HUES64 (cell line): Measurements from ENCODE around the gene DSG1.

Experiments used
- H3K27ac ChIP-seq: 2 replicates; pipeline ENCODE4 v1.7.0; 2013; ENCODE audit warnings: low read depth, low read length, inconsistent platforms
- H3K27me3 ChIP-seq: 2 replicates; pipeline ENCODE4 v1.6.1; 2013; ENCODE audit warnings: mild to moderate bottlenecking, low read length; ENCODE audit not compliant: insufficient read depth
- H3K36me3 ChIP-seq: 2 replicates; pipeline ENCODE4 v1.6.1; 2013; ENCODE audit warnings: mild to moderate bottlenecking, low read length; ENCODE audit not compliant: insufficient read depth
- H3K4me1 ChIP-seq: 2 replicates; pipeline ENCODE4 v1.6.1; 2013; ENCODE audit warnings: mild to moderate bottlenecking, low read length, moderate library complexity; ENCODE audit not compliant: insufficient read depth
- H3K4me3 ChIP-seq: 2 replicates; pipeline ENCODE4 v1.5.1; 2013; ENCODE audit warnings: mild to moderate bottlenecking, low read length, moderate library complexity
- H3K9ac ChIP-seq: 2 replicates; pipeline ENCODE4 v1.6.1; 2013; ENCODE audit warnings: mild to moderate bottlenecking, low read depth, low read length
- H3K9me3 ChIP-seq: 2 replicates; pipeline ENCODE4 v1.6.1; 2013; ENCODE audit warnings: low read depth, low read length; ENCODE audit not compliant: insufficient read depth
- WGBS: fragments of 150-250, 120-280 bp; methylation state at CpG from one replicate; pipeline ENCODE4 v1.1.7; 2013; ENCODE audit warnings: missing lambda C conversion rate; 5-methylcytosine and 5-hydroxymethylcytosine counted together

DSG1 gene

DNA sequence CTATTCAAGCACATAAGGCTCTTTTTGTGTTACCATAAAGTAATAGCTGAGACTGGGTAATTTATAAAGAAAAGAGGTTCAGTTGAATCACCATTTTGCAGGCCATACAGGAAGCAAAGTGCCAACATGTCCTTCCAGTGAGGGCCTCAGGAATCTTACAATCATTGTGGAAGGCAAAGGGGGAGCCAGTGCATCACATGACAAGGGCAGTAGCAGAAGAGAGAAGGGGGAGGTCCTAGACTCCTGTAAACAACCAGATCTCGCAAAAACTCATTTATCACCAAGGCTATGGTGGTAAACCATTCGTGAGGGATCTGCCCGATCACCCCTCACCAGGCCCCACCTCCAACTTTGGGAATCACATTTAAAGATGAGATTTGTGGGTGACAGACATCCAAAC lies 75.3 kb downstream of the DSG1 start:
- WGBS: 100% methylated on average over 3 of the region's 3 CpGs
- H3K27me3 ChIP-seq: no peaks in the 10 kb centered on the region

DNA sequence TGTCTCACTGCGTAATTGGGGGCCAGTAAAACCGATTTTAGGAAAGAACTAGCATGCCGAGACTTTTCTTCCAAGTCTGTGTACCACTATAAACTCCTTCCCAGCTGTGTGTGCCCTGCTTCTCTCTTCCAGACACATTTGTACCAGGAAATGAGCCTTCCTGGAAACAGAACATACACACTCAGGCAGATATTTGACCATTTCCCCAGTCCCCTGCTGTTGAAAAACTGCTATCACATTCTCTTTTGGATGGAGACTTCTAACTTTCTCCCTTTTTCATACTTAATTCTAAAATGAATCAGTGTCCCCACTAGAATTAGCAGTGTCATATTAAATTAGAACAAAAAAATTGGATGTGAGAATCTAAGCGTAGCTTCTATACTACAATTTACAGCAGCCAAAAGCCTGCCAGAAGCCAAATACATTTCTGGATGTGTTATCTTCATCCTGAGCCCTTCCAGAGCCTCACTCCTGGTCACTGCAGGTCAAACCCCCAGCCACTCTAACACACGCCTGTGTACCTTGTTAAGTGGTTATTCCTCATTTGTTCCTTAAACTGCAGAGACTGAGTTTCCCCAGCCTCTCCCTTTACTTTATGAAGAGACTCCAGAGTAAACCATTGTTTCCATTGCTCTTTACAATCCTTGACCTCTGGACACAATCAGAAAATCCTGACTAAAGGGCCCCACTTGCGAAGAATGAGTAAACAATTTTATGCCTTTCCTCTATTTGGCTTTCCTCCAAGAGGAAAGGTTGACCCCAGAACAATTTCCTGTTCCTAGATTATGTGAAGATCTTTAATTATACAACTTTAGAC lies 79.0 kb downstream of the DSG1 start:
- Histone ChIP-seq H3K36me3 (no peaks in the 10 kb centered on the region), H3K4me3 (no peak overlapping the region), H3K4me1 (no peaks in the 10 kb centered on the region), H3K27me3 (no peaks in the 10 kb centered on the region), H3K9me3 (no peaks in the 10 kb centered on the region), H3K27ac (no peak overlapping the region), H3K9ac (no peak overlapping the region)
- WGBS: 95% methylated on average over 5 of the region's 6 CpGs

More for the DNA sequence above, 75.3 kb downstream of the DSG1 start:
- H3K4me1 ChIP-seq: no peaks in the 10 kb centered on the region
- no peaks in the 10 kb centered on the region for H3K9me3 ChIP-seq
- H3K4me3 ChIP-seq: no peak overlapping the region
- H3K9ac ChIP-seq: no peak overlapping the region
- H3K36me3 ChIP-seq: no peaks in the 10 kb centered on the region
- H3K27ac ChIP-seq: no peak overlapping the region

DNA sequence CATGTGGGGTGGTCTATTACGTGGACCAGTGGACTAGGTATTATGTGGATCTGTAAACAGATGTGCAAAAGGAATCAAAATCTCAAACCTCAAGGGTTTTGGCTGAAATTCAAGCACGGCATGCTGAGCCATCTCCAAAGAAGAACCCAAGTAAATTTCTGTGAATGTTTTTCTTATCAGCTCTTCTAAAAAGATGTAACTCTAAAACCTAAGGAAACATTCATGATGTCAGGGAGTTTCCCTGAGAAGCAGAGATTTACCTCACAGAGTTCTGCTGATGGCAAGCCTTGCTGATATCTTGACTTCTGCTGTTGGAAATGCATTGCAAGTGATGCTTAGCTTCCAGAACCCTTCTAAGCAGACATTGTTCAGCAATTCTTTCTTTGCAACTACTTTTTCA lies 80.2 kb downstream of the DSG1 start:
- Histone ChIP-seq H3K9me3 (no peaks in the 10 kb centered on the region), H3K27me3 (no peaks in the 10 kb centered on the region), H3K4me1 (no peaks in the 10 kb centered on the region), H3K4me3 (no peak overlapping the region), H3K27ac (no peak overlapping the region), H3K36me3 (no peaks in the 10 kb centered on the region), H3K9ac (no peak overlapping the region)
- 100% methylated on average over 2 of the region's 2 CpGs for WGBS

DNA sequence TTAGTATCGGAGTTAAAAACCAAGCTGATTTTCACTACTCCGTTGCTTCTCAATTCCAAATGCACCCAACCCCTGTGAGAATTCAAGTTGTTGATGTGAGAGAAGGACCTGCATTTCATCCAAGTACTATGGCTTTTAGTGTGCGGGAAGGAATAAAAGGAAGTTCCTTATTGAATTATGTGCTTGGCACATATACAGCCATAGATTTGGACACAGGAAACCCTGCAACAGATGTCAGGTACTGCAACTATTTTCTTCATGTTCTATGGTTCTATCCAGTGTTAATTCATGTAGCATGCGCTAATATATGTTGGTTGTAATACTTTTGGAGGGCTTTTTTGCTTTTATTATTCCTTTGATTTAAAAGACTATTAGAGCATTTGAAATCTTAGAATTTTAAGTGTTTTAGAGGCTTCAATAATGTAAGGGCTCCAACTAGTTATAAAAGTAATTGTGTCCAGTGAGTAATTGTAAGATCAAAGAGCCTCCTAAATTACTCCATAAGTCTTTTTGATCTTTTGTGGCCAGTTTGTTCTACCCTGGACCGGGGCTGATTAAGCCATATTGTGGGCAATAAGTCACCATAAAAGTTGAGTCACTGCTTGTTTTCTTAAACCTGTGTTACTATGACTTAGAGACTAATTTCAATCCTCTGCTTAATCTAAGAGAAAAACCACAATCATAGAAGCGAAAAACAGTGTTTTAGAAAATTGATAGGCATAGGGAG lies 81.5 kb downstream of the DSG1 start:
- Histone ChIP-seq H3K27me3 (no peaks in the 10 kb centered on the region), H3K4me3 (no peak overlapping the region), H3K9me3 (no peaks in the 10 kb centered on the region), H3K4me1 (no peaks in the 10 kb centered on the region), H3K9ac (no peak overlapping the region), H3K27ac (no peak overlapping the region), H3K36me3 (no peaks in the 10 kb centered on the region)
- 96% methylated on average over 6 of the region's 6 CpGs for WGBS

DNA sequence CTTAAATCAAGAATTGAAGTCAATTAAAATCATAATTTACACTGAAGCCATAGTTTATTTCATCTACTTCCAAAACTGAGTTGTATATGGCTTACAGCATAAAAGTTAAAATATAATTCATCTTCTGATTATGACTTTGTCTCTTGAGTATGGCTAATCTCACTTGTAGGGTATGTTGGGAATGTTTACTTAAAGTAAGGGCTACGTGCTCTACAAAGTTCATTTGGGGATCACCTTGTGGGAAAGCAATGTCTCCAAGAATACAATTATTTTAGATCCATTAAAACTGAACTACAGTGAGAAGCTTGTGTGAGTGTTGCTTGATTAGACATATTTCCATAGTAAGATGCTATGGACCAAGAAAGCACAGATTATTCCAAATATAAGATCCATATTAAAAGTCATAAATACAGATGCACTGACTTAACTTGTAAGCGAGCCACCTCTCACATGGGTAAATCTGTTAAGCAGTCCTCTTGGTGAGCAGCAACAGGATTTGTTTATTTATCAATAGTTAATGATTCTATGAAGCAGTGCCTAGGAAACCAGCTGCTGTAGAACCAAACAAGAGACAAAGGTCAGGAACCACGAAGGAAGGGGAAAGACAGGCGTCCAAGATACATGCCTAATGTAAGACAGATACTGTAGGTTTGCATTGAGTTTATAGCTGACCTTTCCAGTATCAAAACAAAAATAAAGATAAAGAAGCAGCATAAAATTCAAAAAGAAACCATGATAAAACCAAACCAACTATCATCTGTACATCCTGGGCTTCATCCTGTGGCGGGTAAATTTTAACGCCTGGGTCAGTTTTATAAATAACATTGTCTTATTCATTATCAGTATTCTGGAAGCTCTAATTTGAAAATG lies 83.4 kb downstream of the DSG1 start:
- no peaks in the 10 kb centered on the region for H3K9me3 ChIP-seq
- WGBS: 92% methylated on average over 6 of the region's 6 CpGs
- no peak overlapping the region for H3K27ac ChIP-seq
- H3K36me3 ChIP-seq: no peaks in the 10 kb centered on the region
- no peak overlapping the region for H3K4me3 ChIP-seq
- H3K9ac ChIP-seq: no peak overlapping the region
- no peaks in the 10 kb centered on the region for H3K27me3 ChIP-seq
- no peaks in the 10 kb centered on the region for H3K4me1 ChIP-seq

DNA sequence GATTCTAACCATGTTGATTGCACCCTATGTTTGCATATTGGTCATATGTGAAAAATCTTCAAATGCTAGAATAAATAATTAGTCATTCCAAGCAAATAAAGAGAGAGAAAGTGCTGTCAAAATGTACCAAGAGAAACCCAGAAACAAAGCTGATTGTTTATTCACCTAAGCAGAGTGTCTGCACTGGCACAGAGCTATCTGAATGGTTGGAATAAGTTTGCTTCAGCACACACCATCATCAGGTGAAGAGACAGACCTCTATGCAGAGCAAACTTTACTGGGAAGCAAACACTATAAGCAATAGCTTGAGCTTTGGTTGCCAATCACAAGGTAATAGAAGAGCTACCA lies 84.0 kb downstream of the DSG1 start:
- no peaks in the 10 kb centered on the region for H3K27me3 ChIP-seq
- H3K9me3 ChIP-seq: no peaks in the 10 kb centered on the region
- no peak overlapping the region for H3K9ac ChIP-seq
- no peak overlapping the region for H3K27ac ChIP-seq
- no peaks in the 10 kb centered on the region for H3K36me3 ChIP-seq
- no peak overlapping the region for H3K4me3 ChIP-seq
- no peaks in the 10 kb centered on the region for H3K4me1 ChIP-seq

DNA sequence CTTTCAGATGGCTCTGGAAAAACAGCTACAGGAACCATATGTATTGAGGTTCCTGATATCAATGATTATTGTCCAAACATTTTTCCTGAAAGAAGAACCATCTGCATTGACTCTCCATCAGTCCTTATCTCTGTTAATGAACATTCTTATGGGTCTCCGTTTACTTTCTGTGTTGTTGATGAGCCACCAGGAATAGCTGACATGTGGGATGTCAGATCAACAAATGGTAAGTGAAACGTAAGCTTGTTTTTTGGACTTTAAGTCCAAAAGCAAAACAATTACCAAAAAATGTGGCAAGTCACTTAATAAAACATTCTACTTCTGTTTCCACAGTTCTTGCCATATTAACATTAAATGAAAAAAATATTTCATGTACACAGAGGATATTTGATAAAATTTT lies 85.4 kb downstream of the DSG1 start:
- no peak overlapping the region for H3K4me3 ChIP-seq
- no peak overlapping the region for H3K9ac ChIP-seq
- H3K27ac ChIP-seq: no peak overlapping the region
- no peaks in the 10 kb centered on the region for H3K4me1 ChIP-seq
- no peaks in the 10 kb centered on the region for H3K27me3 ChIP-seq
- H3K9me3 ChIP-seq: no peaks in the 10 kb centered on the region
- WGBS: 91% methylated on average over 2 of the region's 2 CpGs
- H3K36me3 ChIP-seq: no peaks in the 10 kb centered on the region
